ENCODE measurements around the gene RABGAP1L. TPM values are rescaled to one million over a fixed set of nuclear protein-coding genes. Genes with fewer than 3 reads are reported as not detected.
"Not testable (repeated sequence)": the region's sequence is repeated elsewhere in the genome, so short reads cannot be mapped to it uniquely, and the experiment has no call there.

The RABGAP1L gene
- total and polyA plus RNA-seq, 2 experiments from 2014 or later: 9.2 to 21.4 TPM

DNA sequence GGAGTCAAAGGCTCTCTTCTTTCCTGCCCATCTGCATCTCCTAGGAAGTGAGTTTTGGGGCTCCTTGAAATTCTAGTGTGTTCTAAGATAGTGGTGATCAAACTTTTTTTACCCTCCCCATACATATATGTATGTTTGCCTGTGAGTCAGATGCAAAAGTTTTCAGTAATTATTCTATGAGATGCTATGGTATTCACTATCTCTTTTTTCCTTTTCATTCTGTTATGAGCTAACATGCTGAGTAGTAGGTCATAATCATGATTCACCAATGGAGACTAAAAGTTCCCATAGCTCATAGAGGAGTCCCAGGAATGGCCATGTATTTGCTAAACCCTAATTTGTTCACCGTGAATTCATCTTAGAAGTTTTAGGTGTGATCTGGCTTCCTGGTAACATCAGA is 424.0 kb downstream of the RABGAP1L start:
- no peaks in the 10 kb centered on the region for H3K27me3 ChIP-seq
- TF ChIP-seq, protein P1, sequence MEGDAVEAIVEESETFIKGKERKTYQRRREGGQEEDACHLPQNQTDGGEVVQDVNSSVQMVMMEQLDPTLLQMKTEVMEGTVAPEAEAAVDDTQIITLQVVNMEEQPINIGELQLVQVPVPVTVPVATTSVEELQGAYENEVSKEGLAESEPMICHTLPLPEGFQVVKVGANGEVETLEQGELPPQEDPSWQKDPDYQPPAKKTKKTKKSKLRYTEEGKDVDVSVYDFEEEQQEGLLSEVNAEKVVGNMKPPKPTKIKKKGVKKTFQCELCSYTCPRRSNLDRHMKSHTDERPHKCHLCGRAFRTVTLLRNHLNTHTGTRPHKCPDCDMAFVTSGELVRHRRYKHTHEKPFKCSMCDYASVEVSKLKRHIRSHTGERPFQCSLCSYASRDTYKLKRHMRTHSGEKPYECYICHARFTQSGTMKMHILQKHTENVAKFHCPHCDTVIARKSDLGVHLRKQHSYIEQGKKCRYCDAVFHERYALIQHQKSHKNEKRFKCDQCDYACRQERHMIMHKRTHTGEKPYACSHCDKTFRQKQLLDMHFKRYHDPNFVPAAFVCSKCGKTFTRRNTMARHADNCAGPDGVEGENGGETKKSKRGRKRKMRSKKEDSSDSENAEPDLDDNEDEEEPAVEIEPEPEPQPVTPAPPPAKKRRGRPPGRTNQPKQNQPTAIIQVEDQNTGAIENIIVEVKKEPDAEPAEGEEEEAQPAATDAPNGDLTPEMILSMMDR (IDR thresholded peaks at IDR 0.05; ENCODE audit: low read depth, low read length): no peak
- no peak overlapping the region for H3K4me3 ChIP-seq
- no peak for DNase-seq (ENCODE audit: low read depth in 1 of 2, low spot score in 1 of 2)
- H3K9me3 ChIP-seq (ENCODE audit: low read depth): no peaks in the 10 kb centered on the region
- H3K4me1 ChIP-seq (ENCODE audit: low read depth): no peaks in the 10 kb centered on the region
- no peaks in the 10 kb centered on the region for H3K36me3 ChIP-seq
- H3K27ac ChIP-seq: no peak overlapping the region

DNA sequence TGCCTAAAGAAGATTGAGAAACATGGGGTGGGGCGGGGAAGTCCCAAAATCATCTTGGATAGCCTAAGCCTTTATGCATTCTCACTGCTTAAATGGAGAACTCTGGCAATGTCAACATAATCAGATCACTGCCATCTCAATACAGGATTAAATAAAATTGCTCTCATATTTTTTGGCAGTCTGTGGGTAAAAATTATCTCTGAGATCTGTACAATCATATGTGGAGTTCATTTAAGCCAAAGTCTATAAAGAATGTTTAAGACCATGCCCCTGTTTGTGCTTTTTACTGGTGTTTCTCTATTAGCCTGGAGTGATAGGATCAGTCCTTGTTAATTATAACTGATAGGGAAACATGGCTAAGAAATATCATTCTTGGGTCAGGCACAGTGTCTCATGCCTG is 424.8 kb downstream of the RABGAP1L start:
- DNase-seq (ENCODE audit: low read depth in 1 of 2, low spot score in 1 of 2): no peak
- no peaks in the 10 kb centered on the region for H3K36me3 ChIP-seq
- no peaks in the 10 kb centered on the region for H3K9me3 ChIP-seq (ENCODE audit: low read depth)
- TF ChIP-seq, protein P1 (IDR thresholded peaks at IDR 0.05; ENCODE audit: low read depth, low read length): no peak
- H3K4me3 ChIP-seq: no peak overlapping the region
- H3K27ac ChIP-seq: no peak overlapping the region
- no peaks in the 10 kb centered on the region for H3K27me3 ChIP-seq
- H3K4me1 ChIP-seq (ENCODE audit: low read depth): no peaks in the 10 kb centered on the region

DNA sequence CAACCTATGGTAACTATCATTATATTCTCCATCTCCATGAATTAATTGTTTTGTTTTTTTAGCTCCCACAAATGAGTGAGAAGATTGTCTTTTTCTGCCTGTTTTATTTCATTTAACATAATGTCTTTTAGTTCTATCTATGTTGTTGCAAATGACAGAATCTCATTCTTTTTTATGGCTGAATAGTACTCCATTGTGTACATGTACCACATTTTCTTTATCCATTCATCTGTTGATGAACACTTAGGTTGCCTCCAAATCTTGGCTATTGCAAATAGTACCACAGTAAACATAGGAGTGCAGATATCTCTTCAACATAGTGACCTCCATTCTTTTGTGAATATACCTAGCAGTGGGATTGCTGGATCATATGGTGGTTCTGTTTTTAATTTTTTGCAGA is 429.3 kb downstream of the RABGAP1L start:
- H3K9me3 ChIP-seq (ENCODE audit: low read depth); H3K4me3 ChIP-seq; H3K36me3 ChIP-seq; H3K27ac ChIP-seq; DNase-seq (ENCODE audit: low read depth in 1 of 2, low spot score in 1 of 2); H3K4me1 ChIP-seq (ENCODE audit: low read depth); H3K27me3 ChIP-seq: not testable (repeated sequence)

DNA sequence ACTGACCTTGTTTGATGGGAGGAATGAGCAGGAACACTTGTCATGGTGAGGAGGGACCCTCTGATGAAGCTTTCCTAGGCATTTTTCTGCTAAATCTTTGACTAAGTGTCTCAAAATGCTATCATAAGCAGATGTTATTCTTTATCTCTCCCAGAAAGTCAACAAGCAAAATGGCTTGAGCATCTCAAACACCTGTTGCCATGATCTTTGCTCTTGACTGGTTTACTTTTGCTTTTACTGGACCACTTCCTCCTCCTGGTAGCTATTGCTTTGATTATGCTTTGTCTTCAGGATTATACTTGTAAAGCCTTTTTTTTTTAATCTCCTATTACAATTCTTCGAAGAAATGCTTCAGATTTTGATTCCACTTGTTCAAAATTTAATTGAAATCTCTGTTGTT is 445.9 kb downstream of the RABGAP1L start:
- no peaks in the 10 kb centered on the region for H3K4me1 ChIP-seq (ENCODE audit: low read depth)
- no peak for DNase-seq (ENCODE audit: low read depth in 1 of 2, low spot score in 1 of 2)
- H3K27me3 ChIP-seq: no peaks in the 10 kb centered on the region
- H3K9me3 ChIP-seq (ENCODE audit: low read depth): no peaks in the 10 kb centered on the region
- H3K4me3 ChIP-seq: no peak overlapping the region
- H3K36me3 ChIP-seq: no peaks in the 10 kb centered on the region
- TF ChIP-seq, protein P1 (IDR thresholded peaks at IDR 0.05; ENCODE audit: low read depth, low read length): no peak
- H3K27ac ChIP-seq: no peak overlapping the region

DNA sequence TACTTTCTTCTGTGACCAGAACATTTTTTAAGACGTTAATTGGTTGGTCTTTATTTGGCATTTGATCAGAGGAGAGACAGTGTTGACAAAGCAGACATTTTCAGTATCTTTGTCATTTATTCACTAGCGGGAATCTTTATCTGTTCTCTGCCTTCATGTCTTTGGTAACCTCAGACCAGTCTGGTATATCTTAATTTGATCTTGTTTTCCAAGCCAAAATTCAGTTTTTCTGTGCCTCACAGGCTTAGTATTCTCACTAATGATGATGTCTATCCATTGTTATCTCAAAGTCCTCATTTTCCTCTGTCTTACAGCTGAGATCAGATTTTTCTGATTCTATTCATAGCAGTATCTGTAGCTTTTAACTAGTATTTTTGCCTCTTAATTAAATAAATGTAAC is 447.2 kb downstream of the RABGAP1L start:
- Histone ChIP-seq H3K27me3 (no peaks in the 10 kb centered on the region), H3K4me3 (no peak overlapping the region), H3K36me3 (no peaks in the 10 kb centered on the region), H3K9me3 (ENCODE audit: low read depth) (no peaks in the 10 kb centered on the region), H3K27ac (no peak overlapping the region), H3K4me1 (ENCODE audit: low read depth) (no peaks in the 10 kb centered on the region)
- TF ChIP-seq, protein P1 (IDR thresholded peaks at IDR 0.05; ENCODE audit: low read depth, low read length): no peak
- DNase-seq (ENCODE audit: low read depth in 1 of 2, low spot score in 1 of 2): no peak

DNA sequence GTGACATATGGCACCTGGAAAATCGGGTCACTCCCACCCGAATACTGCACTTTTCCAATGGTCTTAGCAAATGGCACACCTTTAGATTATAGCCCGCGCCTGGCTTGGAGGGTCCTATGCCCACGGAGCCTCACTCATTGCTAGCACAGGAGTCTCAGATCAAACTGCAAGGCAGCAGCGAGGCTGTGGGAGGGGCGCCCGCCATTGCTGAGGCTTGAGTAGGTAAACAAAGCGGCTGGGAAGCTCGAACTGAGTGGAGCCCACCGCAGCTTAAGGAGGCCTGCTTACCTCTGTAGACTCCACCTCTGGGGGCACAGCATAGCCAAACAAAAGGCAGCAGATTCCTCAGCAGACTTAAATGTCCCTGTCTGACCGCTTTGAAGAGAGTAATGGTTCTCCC is 458.6 kb downstream of the RABGAP1L start:
- H3K27me3 ChIP-seq; DNase-seq (ENCODE audit: low read depth in 1 of 2, low spot score in 1 of 2); H3K4me3 ChIP-seq; H3K36me3 ChIP-seq; H3K9me3 ChIP-seq (ENCODE audit: low read depth); H3K4me1 ChIP-seq (ENCODE audit: low read depth); H3K27ac ChIP-seq: not testable (repeated sequence)

Measured in cardiac muscle cell (in vitro differentiated cells and primary cell).